ENCODE results near the gene ZNF398.
A peak's percentile ranks its signal among the peaks of the same experiment; 100 is the strongest.

The ZNF398 gene

GRCh38 chr7:149228831-149229471, 81.7 kb downstream of the ZNF398 start:
- DNase-seq: peak in 2 of 4 experiments; percentile 16 to 24

DNA sequence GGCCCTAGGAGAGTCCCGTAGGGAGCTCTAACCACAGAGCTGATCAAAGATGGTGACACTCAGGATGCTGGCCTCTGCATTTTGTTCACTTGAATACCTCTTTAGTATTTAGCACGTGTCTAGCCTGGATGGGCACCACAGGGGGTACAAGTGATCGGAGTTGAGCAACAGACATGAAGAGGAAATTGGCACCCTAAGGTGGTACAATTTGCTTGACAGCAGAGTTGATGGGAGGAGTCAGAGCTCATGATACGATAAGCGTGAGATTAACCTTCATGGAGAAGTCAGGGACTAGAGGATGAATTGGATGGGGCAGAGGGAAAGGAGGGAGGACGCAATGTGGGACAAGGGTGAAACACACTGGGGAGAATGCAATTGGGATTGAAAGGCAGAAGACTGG, 82.3 kb downstream of the ZNF398 start:
- no peak for DNase-seq

DNA sequence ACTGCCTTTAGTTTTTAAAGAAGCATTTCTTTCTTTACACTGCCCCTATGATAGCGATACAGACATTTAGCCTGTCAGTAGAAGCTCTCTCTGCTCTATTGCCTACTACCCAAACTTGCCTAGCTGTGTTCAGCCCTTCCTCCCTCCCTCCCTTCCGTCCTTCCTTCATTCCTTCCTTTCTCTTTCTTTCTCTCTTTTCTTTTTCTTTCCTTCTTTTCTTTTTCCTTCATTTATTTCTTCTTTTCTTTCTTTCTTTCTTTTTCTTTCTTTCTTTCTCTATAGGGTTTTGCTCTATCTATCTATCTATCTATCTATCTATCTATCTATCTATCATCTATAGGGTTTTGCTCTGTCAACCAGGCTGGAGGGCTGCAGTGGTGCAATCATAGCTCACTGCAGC, 85.1 kb downstream of the ZNF398 start:
- no peak for DNase-seq
